GM23338 (cell line): ENCODE results near the gene NINJ2. TPM values are rescaled to one million over a fixed set of nuclear protein-coding genes. Genes with fewer than 3 reads are reported as not detected.
A peak's percentile ranks its signal among the peaks of the same experiment; 100 is the strongest.

Experiments used
- ATAC-seq: fragments of 200-7000 bp; cut with Tn5 transposase; 3 replicates; pipeline ENCODE4 v1.9.1; 2020
- DNase-seq: peaks from one replicate; pipeline ENCODE4 v3.0.0-alpha.2; 2015; ENCODE audit warnings: low spot score
- H2AFZ ChIP-seq: fragments of 200-600 bp; sonication (generic); 2 replicates; pipeline ENCODE4 v1.8.0; 2016; ENCODE audit warnings: antibody characterized with exemption, mild to moderate bottlenecking, moderate library complexity
- H3F3A ChIP-seq: fragments of 200-600 bp; sonication (generic); replicated peaks from 2 replicates; pipeline ENCODE4 v1.8.0; 2017; ENCODE audit warnings: antibody characterized with exemption, mixed run types, low read depth
- H3K27ac ChIP-seq: fragments of 200-600 bp; sonication (generic); 2 replicates; pipeline ENCODE4 v1.6.1; 2016; ENCODE audit warnings: low read depth
- H3K27me3 ChIP-seq: fragments of 200-600 bp; sonication (generic); 2 replicates; pipeline ENCODE4 v1.8.0; 2016; ENCODE audit warnings: mild to moderate bottlenecking, mixed run types, moderate library complexity; ENCODE audit not compliant: insufficient read depth
- H3K36me3 ChIP-seq: fragments of 200-600 bp; sonication (generic); 2 replicates; pipeline ENCODE4 v1.8.0; 2016; ENCODE audit warnings: mild to moderate bottlenecking; ENCODE audit not compliant: insufficient read depth
- H3K4me1 ChIP-seq: fragments of 200-600 bp; sonication (generic); 2 replicates; pipeline ENCODE4 v1.8.0; 2016; ENCODE audit warnings: mild to moderate bottlenecking, moderate library complexity; ENCODE audit not compliant: insufficient read depth
- H3K4me2 ChIP-seq: fragments of 200-600 bp; sonication (generic); 2 replicates; pipeline ENCODE4 v1.7.1; 2017; ENCODE audit warnings: mixed run types
- H3K4me3 ChIP-seq: fragments of 200-600 bp; sonication (generic); 2 replicates; pipeline ENCODE4 v1.6.1; 2016; ENCODE audit warnings: mixed run types
- H3K79me2 ChIP-seq: fragments of 200-600 bp; sonication (generic); replicated peaks from 2 replicates; pipeline ENCODE4 v1.8.0; 2017; ENCODE audit warnings: mild to moderate bottlenecking; ENCODE audit not compliant: insufficient read depth
- H3K9me2 ChIP-seq: fragments of 200-600 bp; sonication (generic); 2 replicates; pipeline ENCODE4 v1.8.0; 2017; ENCODE audit not compliant: insufficient read depth
- H4K20me1 ChIP-seq: fragments of 200-600 bp; sonication (generic); replicated peaks from 2 replicates; pipeline ENCODE4 v1.8.0; 2017; ENCODE audit warnings: mild to moderate bottlenecking; ENCODE audit not compliant: insufficient read depth
- H3K27ac Mint-ChIP-seq: 2 replicates; pipeline ENCODE4 v1.8.0; 2020; ENCODE audit warnings: inconsistent platforms, mild to moderate bottlenecking, moderate library complexity, mixed read lengths
- H3K27me3 Mint-ChIP-seq: 3 replicates; pipeline ENCODE4 v1.8.0; 2022; ENCODE audit warnings: low read depth, mild to moderate bottlenecking, moderate library complexity, mixed read lengths, inconsistent platforms; ENCODE audit not compliant: insufficient read depth, poor library complexity
- H3K36me3 Mint-ChIP-seq: 3 replicates; pipeline ENCODE4 v1.8.0; 2021; ENCODE audit warnings: low read depth, mild to moderate bottlenecking, inconsistent platforms, moderate library complexity, mixed read lengths
- H3K4me1 Mint-ChIP-seq: 3 replicates; pipeline ENCODE4 v1.8.0; 2020; ENCODE audit warnings: mild to moderate bottlenecking, inconsistent platforms, mixed read lengths
- H3K4me3 Mint-ChIP-seq: 3 replicates; pipeline ENCODE4 v1.8.0; 2021; ENCODE audit warnings: moderate library complexity, mild to moderate bottlenecking, inconsistent platforms, mixed read lengths
- H3K9me3 Mint-ChIP-seq: 3 replicates; pipeline ENCODE4 v1.8.0; 2020; ENCODE audit warnings: moderate library complexity, mild to moderate bottlenecking, inconsistent platforms, mixed read lengths
- CREB1 ChIP-seq: fragments of 250-450 bp; sonication (Bioruptor Pico); IDR thresholded peaks from 2 replicates; pipeline ENCODE4 v1.5.0; 2020; ENCODE audit warnings: low read depth, mild to moderate bottlenecking, moderate library complexity
- EZH2 ChIP-seq: fragments of 200-600 bp; sonication (generic); IDR thresholded peaks from one replicate; pipeline ENCODE4 v1.8.0; 2017; ENCODE audit warnings: antibody characterized with exemption, mild to moderate bottlenecking, low read depth; ENCODE audit not compliant: unreplicated experiment
- EZH2phosphoT487 ChIP-seq: fragments of 200-600 bp; sonication (generic); IDR thresholded peaks from one replicate; pipeline ENCODE4 v1.8.1; 2018; ENCODE audit warnings: antibody characterized with exemption; ENCODE audit not compliant: unreplicated experiment
- JUNB ChIP-seq: IDR thresholded peaks from one replicate; pipeline ENCODE4 v1.6.1; 2016; ENCODE audit warnings: antibody characterized with exemption; ENCODE audit not compliant: unreplicated experiment
- NANOG ChIP-seq: IDR thresholded peaks from 2 replicates; pipeline ENCODE4 v1.6.1; 2016; ENCODE audit warnings: antibody characterized with exemption, borderline replicate concordance
- POLR2AphosphoS5 ChIP-seq: IDR thresholded peaks from 2 replicates; pipeline ENCODE4 v1.6.1; 2016; ENCODE audit warnings: antibody characterized with exemption, low read depth
- STAT1 ChIP-seq: IDR thresholded peaks from one replicate; pipeline ENCODE4 v1.6.1; 2016; ENCODE audit warnings: antibody characterized with exemption; ENCODE audit not compliant: unreplicated experiment
- ZNF114 ChIP-seq: fragments of 250-450 bp; sonication (Bioruptor Pico); IDR thresholded peaks from 2 replicates; pipeline ENCODE4 v1.5.0; 2020; ENCODE audit warnings: mild to moderate bottlenecking, moderate library complexity
- ZNF331 ChIP-seq: fragments of 250-450 bp; sonication (Bioruptor Pico); IDR thresholded peaks from 2 replicates; pipeline ENCODE4 v1.5.0; 2020; ENCODE audit warnings: low read depth, mild to moderate bottlenecking, moderate library complexity
- polyA plus RNA-seq: library from polyadenylated mRNA; unstranded; fragments of >200 nt; fragmentation: Nextera tagmentation; extraction: Ambion mirVana; gene quantifications from 2 replicates; pipeline ENCODE4 v1.2.1, GENCODE V29; 2016
- total RNA-seq: library from RNA; depleted of rRNA; stranded (reverse); fragments of >200 nt; shearing (Covaris generic); gene quantifications from 2 replicates; pipeline ENCODE4 v1.2.3, GENCODE V29; 2014
- TF ChIP-seq, protein P1 (sequence below), 2 experiments: fragments of 200-600 bp in 1 of 2; sonication (generic) in 1 of 2; conservative IDR thresholded peaks; 2 replicates each; pipeline versions ENCODE4 v1.5.1 to v1.6.1; 2016 to 2017; ENCODE audit warnings: antibody characterized with exemption in 2 of 2, low read depth in 2 of 2, mild to moderate bottlenecking in 2 of 2, moderate library complexity in 1 of 2
- TF ChIP-seq, protein P2 (sequence below): IDR thresholded peaks from 2 replicates; pipeline ENCODE4 v1.6.1; 2016; ENCODE audit warnings: antibody characterized with exemption
- TF ChIP-seq, protein P3 (sequence below): IDR thresholded peaks from one replicate; pipeline ENCODE4 v1.6.1; 2018; ENCODE audit warnings: antibody characterized with exemption; ENCODE audit not compliant: unreplicated experiment
- TF ChIP-seq, protein P4 (sequence below): fragments of 250-450 bp; sonication (Bioruptor Pico); IDR thresholded peaks from 2 replicates; pipeline ENCODE4 v1.5.0; 2020; ENCODE audit warnings: mild to moderate bottlenecking, moderate library complexity

NINJ2 gene
- total and polyA plus RNA-seq, 2 experiments from 2014 or later: 0.94 to 2.6 TPM

DNA sequence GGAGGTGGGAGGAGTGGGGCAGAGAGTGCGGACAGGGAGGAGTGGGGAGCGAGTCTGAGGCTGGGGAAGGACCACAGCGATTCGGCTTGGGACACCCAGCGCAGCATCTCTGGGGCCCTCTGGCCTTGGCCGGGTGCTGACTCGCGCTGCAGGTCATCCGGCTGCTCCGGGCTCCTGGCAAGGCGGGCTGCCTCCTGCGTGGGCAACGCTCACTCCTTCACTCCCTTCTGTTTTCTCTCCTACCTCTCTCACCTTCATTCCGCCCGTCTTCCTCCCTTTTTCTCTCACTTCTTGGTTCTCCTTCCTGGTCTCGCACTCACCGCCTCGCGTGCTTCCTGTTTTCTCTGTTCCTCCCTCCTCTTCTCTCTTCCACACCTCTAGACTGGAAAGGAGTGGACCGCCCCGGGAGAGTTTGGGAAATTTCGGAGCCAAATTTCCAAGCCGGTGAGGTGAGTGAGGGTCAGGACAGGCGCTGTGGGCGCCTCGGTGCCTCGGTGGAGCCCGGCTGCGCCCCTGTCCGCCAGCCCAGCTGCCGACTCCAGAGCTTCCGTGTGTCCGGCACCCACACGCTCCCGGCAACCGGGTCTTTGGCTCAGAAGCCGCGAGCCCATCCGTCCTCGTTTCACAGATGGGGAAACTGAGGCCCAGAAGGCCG lies 116.9 kb downstream of the NINJ2 start:
- H3K4me3 ChIP-seq: peak overlapping the region; percentile 66
- peak; percentile 48 for ATAC-seq
- H3K27me3 Mint-ChIP-seq: peaks cover 8% of the 10 kb centered on the region
- peaks cover 11% of the 10 kb centered on the region for H3K4me1 Mint-ChIP-seq
- H3K36me3 Mint-ChIP-seq: peaks cover 3% of the 10 kb centered on the region; the same call in 1 of the 3 replicates
- H3K27me3 ChIP-seq: peaks cover 7% of the 10 kb centered on the region
- H3K27ac ChIP-seq: no peak overlapping the region
- no peaks in the 10 kb centered on the region for H3K36me3 ChIP-seq
- TF ChIP-seq CREB1 (CRISPR knock-in tag) (no peak), NANOG (no peak), POLR2AphosphoS5 (no peak), JUNB (no peak), STAT1 (no peak), ZNF331 (CRISPR knock-in tag) (no peak), EZH2phosphoT487 (no peak), ZNF114 (CRISPR knock-in tag) (no peak), EZH2 (no peak)
- TF ChIP-seq, protein P1, sequence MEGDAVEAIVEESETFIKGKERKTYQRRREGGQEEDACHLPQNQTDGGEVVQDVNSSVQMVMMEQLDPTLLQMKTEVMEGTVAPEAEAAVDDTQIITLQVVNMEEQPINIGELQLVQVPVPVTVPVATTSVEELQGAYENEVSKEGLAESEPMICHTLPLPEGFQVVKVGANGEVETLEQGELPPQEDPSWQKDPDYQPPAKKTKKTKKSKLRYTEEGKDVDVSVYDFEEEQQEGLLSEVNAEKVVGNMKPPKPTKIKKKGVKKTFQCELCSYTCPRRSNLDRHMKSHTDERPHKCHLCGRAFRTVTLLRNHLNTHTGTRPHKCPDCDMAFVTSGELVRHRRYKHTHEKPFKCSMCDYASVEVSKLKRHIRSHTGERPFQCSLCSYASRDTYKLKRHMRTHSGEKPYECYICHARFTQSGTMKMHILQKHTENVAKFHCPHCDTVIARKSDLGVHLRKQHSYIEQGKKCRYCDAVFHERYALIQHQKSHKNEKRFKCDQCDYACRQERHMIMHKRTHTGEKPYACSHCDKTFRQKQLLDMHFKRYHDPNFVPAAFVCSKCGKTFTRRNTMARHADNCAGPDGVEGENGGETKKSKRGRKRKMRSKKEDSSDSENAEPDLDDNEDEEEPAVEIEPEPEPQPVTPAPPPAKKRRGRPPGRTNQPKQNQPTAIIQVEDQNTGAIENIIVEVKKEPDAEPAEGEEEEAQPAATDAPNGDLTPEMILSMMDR (conservative IDR thresholded peaks at IDR 0.05; ENCODE audit: low read depth in 2 of 2): no peak
- TF ChIP-seq, protein P2, sequence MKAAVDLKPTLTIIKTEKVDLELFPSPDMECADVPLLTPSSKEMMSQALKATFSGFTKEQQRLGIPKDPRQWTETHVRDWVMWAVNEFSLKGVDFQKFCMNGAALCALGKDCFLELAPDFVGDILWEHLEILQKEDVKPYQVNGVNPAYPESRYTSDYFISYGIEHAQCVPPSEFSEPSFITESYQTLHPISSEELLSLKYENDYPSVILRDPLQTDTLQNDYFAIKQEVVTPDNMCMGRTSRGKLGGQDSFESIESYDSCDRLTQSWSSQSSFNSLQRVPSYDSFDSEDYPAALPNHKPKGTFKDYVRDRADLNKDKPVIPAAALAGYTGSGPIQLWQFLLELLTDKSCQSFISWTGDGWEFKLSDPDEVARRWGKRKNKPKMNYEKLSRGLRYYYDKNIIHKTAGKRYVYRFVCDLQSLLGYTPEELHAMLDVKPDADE: no peak
- TF ChIP-seq, protein P3, sequence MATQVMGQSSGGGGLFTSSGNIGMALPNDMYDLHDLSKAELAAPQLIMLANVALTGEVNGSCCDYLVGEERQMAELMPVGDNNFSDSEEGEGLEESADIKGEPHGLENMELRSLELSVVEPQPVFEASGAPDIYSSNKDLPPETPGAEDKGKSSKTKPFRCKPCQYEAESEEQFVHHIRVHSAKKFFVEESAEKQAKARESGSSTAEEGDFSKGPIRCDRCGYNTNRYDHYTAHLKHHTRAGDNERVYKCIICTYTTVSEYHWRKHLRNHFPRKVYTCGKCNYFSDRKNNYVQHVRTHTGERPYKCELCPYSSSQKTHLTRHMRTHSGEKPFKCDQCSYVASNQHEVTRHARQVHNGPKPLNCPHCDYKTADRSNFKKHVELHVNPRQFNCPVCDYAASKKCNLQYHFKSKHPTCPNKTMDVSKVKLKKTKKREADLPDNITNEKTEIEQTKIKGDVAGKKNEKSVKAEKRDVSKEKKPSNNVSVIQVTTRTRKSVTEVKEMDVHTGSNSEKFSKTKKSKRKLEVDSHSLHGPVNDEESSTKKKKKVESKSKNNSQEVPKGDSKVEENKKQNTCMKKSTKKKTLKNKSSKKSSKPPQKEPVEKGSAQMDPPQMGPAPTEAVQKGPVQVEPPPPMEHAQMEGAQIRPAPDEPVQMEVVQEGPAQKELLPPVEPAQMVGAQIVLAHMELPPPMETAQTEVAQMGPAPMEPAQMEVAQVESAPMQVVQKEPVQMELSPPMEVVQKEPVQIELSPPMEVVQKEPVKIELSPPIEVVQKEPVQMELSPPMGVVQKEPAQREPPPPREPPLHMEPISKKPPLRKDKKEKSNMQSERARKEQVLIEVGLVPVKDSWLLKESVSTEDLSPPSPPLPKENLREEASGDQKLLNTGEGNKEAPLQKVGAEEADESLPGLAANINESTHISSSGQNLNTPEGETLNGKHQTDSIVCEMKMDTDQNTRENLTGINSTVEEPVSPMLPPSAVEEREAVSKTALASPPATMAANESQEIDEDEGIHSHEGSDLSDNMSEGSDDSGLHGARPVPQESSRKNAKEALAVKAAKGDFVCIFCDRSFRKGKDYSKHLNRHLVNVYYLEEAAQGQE: no peak
- TF ChIP-seq, protein P4, sequence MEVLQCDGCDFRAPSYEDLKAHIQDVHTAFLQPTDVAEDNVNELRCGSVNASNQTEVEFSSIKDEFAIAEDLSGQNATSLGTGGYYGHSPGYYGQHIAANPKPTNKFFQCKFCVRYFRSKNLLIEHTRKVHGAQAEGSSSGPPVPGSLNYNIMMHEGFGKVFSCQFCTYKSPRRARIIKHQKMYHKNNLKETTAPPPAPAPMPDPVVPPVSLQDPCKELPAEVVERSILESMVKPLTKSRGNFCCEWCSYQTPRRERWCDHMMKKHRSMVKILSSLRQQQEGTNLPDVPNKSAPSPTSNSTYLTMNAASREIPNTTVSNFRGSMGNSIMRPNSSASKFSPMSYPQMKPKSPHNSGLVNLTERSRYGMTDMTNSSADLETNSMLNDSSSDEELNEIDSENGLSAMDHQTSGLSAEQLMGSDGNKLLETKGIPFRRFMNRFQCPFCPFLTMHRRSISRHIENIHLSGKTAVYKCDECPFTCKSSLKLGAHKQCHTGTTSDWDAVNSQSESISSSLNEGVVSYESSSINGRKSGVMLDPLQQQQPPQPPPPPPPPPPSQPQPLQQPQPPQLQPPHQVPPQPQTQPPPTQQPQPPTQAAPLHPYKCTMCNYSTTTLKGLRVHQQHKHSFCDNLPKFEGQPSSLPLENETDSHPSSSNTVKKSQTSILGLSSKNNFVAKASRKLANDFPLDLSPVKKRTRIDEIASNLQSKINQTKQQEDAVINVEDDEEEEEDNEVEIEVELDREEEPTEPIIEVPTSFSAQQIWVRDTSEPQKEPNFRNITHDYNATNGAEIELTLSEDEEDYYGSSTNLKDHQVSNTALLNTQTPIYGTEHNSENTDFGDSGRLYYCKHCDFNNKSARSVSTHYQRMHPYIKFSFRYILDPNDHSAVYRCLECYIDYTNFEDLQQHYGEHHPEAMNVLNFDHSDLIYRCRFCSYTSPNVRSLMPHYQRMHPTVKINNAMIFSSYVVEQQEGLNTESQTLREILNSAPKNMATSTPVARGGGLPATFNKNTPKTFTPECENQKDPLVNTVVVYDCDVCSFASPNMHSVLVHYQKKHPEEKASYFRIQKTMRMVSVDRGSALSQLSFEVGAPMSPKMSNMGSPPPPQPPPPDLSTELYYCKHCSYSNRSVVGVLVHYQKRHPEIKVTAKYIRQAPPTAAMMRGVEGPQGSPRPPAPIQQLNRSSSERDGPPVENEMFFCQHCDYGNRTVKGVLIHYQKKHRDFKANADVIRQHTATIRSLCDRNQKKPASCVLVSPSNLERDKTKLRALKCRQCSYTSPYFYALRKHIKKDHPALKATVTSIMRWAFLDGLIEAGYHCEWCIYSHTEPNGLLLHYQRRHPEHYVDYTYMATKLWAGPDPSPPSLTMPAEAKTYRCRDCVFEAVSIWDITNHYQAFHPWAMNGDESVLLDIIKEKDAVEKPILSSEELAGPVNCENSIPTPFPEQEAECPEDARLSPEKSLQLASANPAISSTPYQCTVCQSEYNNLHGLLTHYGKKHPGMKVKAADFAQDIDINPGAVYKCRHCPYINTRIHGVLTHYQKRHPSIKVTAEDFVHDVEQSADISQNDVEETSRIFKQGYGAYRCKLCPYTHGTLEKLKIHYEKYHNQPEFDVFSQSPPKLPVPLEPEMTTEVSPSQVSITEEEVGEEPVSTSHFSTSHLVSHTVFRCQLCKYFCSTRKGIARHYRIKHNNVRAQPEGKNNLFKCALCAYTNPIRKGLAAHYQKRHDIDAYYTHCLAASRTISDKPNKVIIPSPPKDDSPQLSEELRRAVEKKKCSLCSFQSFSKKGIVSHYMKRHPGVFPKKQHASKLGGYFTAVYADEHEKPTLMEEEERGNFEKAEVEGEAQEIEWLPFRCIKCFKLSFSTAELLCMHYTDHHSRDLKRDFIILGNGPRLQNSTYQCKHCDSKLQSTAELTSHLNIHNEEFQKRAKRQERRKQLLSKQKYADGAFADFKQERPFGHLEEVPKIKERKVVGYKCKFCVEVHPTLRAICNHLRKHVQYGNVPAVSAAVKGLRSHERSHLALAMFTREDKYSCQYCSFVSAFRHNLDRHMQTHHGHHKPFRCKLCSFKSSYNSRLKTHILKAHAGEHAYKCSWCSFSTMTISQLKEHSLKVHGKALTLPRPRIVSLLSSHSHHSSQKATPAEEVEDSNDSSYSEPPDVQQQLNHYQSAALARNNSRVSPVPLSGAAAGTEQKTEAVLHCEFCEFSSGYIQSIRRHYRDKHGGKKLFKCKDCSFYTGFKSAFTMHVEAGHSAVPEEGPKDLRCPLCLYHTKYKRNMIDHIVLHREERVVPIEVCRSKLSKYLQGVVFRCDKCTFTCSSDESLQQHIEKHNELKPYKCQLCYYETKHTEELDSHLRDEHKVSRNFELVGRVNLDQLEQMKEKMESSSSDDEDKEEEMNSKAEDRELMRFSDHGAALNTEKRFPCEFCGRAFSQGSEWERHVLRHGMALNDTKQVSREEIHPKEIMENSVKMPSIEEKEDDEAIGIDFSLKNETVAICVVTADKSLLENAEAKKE: no peak
- no peaks in the 10 kb centered on the region for H3F3A ChIP-seq
- H3K4me1 ChIP-seq: peaks cover 6% of the 10 kb centered on the region; the same call in 1 of the 2 replicates
- H3K4me3 Mint-ChIP-seq: peak overlapping the region; percentile 69
- no peak overlapping the region for H3K27ac Mint-ChIP-seq
- no peaks in the 10 kb centered on the region for H3K79me2 ChIP-seq
- no peaks in the 10 kb centered on the region for H4K20me1 ChIP-seq
- peak overlapping the region; percentile 96 for H2AFZ ChIP-seq
- no peaks in the 10 kb centered on the region for H3K9me3 Mint-ChIP-seq
- H3K4me2 ChIP-seq: peak overlapping the region; percentile 88
- DNase-seq: peak; percentile 38
- H3K9me2 ChIP-seq: no peaks in the 10 kb centered on the region
